Neutrophil (primary cell): ENCODE results near the gene KLLN.
"Not testable (repeated sequence)": the region's sequence is repeated elsewhere in the genome, so short reads cannot be mapped to it uniquely, and the experiment has no call there.

ENCODE experiments used
- H3K27ac ChIP-seq: fragments of 200-600 bp; sonication (generic); 2 replicates; pipeline ENCODE4 v1.5.1; 2016; ENCODE audit warnings: mild to moderate bottlenecking, moderate library complexity
- H3K27me3 ChIP-seq: fragments of 200-600 bp; sonication (generic); 2 replicates; pipeline ENCODE4 v1.6.0; 2016; ENCODE audit warnings: mild to moderate bottlenecking
- H3K36me3 ChIP-seq: fragments of 200-600 bp; sonication (generic); 2 replicates; pipeline ENCODE4 v1.5.1; 2017
- H3K4me1 ChIP-seq, 2 experiments: fragments of 200-600 bp in 1 of 2; sonication (generic) in 1 of 2; 1 replicate in 1 of 2; 2 replicates in 1 of 2; pipeline versions ENCODE4 v1.5.1 to v1.6.1; 2013 to 2016; ENCODE audit warnings: low read depth in 1 of 2, low read length in 1 of 2, mild to moderate bottlenecking in 1 of 2, moderate library complexity in 1 of 2; ENCODE audit not compliant: control insufficient read depth in 1 of 2, insufficient read depth in 1 of 2
- H3K4me3 ChIP-seq, 2 experiments: fragments of 200-600 bp in 1 of 2; sonication (generic) in 1 of 2; 1 replicate in 1 of 2; 2 replicates in 1 of 2; pipeline ENCODE4 v1.5.1; 2013 to 2016; ENCODE audit warnings: low read depth in 1 of 2, low read length in 1 of 2, mild to moderate bottlenecking in 1 of 2, moderate library complexity in 1 of 2
- H3K9me3 ChIP-seq: fragments of 200-600 bp; sonication (generic); 2 replicates; pipeline ENCODE4 v1.5.1; 2016
- TF ChIP-seq, protein P1 (sequence below): fragments of 200-600 bp; sonication (generic); IDR thresholded peaks from 2 replicates; pipeline ENCODE4 v1.5.1; 2016; ENCODE audit warnings: antibody characterized with exemption

KLLN gene

DNA sequence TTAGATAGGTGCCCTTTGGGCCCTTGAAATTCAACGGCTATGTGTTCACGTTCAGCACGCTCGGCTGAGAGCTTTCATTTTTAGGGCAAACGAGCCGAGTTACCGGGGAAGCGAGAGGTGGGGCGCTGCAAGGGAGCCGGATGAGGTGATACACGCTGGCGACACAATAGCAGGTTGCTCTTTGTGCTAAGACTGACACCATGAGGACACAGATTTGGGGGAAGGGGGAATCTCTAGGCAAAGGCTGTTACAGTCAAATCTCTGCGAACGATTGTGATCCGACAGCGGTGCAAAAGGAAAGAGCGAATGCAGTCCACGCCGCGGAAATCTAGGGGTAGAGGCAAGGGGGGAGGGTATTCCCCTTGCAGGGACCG, 667 bp downstream of the KLLN start:
- H3K9me3 ChIP-seq, result no peaks in the 10 kb centered on the region
- peak overlapping the region; percentile 98 for H3K27ac ChIP-seq
- H3K27me3 ChIP-seq, result no peaks in the 10 kb centered on the region
- TF ChIP-seq, protein P1, sequence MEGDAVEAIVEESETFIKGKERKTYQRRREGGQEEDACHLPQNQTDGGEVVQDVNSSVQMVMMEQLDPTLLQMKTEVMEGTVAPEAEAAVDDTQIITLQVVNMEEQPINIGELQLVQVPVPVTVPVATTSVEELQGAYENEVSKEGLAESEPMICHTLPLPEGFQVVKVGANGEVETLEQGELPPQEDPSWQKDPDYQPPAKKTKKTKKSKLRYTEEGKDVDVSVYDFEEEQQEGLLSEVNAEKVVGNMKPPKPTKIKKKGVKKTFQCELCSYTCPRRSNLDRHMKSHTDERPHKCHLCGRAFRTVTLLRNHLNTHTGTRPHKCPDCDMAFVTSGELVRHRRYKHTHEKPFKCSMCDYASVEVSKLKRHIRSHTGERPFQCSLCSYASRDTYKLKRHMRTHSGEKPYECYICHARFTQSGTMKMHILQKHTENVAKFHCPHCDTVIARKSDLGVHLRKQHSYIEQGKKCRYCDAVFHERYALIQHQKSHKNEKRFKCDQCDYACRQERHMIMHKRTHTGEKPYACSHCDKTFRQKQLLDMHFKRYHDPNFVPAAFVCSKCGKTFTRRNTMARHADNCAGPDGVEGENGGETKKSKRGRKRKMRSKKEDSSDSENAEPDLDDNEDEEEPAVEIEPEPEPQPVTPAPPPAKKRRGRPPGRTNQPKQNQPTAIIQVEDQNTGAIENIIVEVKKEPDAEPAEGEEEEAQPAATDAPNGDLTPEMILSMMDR, result no peak
- peaks cover 19 to 24% of the 10 kb centered on the region in 2 experiments for H3K4me1 ChIP-seq
- no peaks in the 10 kb centered on the region for H3K36me3 ChIP-seq
- peak overlapping the region; percentile 92 to 96 for H3K4me3 ChIP-seq

DNA sequence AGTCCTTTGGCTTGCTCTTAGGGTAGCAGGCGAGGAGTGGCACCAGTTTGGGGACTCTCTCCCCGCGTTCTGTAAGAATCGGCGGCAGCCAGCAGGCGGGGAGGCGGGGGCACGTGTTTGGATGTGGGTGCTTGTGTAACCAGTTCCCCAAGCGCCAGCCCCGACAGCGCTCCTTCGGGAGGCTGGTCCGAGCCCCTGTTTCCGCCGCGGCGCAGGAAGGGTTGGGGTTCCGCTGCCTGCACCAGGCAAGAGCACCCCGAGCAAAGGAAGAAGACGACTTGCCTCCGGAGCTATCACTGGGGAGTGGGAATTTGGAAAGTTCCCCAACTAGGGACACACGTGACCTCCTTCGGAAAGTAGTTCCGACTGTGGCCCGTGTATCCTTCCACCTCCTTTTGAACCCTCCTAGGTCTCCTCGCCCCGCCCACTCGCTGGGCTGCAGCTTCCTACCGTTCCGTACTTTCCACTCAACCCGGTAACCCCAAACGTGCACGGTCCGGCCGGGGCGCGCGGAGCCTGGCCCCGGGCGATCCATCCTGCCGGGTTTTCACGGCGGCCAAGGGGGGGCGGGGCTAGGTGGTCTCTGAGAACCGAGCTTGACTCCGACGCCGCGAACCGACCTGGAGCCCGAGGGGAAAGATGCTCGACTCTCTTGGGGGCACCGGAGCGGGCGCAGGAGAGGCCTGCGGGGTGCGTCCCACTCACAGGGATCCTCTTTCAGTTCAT, 1.2 kb downstream of the KLLN start:
- H3K27me3 ChIP-seq, result no peaks in the 10 kb centered on the region
- no peaks in the 10 kb centered on the region for H3K9me3 ChIP-seq
- H3K4me3 ChIP-seq, result peak overlapping the region; percentile 92 to 96
- H3K27ac ChIP-seq, result peak overlapping the region; percentile 98
- TF ChIP-seq, protein P1, result no peak
- H3K4me1 ChIP-seq, result peaks cover 19 to 24% of the 10 kb centered on the region in 2 experiments
- no peaks in the 10 kb centered on the region for H3K36me3 ChIP-seq

DNA sequence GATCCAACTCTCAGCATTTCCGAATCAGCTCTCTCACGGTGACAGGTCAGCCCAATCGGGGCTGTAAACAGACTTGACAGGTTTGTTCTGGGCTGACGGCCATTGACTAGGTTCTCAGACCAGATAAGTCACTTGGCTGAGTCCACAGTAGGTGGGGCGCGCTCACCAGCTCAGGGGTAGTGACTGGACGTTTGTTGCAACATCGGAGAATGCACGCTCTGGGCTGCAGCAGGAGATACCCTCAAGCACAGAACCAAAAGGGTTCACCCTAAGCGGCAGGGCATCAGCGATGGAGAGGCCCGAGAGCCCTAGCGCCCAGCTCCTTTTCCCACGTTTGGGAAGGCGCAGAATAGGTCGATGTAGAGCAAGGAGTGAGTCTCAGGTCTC, 1.8 kb downstream of the KLLN start:
- Histone ChIP-seq H3K27me3 (no peaks in the 10 kb centered on the region), H3K9me3 (no peaks in the 10 kb centered on the region), H3K4me3 (peak overlapping the region; percentile 92 to 96), H3K4me1 (peaks cover 19 to 24% of the 10 kb centered on the region in 2 experiments), H3K27ac (peak overlapping the region; percentile 98), H3K36me3 (no peaks in the 10 kb centered on the region)
- TF ChIP-seq, protein P1, result no peak

DNA sequence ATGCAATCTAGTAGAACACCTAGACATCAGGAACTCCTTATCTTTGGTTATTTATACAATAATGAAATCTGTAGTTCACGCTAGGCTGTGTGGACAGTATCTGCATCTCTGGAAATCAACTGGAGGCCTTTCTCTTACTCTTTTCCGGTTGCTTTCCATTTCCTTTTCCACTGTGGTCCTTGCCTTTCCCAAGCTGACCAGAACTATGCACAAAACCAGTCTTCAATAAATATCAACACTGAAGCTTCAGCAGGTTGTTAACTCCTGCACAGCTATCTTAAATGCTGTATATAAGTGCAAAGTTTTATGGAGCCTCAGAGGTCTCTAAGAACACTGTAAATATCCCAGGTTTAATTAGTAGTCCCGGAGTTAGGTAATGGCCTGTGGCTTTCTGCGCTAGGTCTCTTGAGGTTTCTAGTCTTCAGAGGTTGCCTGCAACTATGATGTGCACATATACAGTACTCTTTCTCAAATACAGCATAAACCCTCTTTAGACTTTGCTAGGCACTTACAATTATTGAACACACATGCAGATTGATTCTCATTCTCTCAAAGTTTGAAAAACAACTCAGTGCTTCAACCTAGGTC, 2.4 kb downstream of the KLLN start:
- Histone ChIP-seq H3K4me3 (peak overlapping the region; percentile 92 to 96), H3K9me3 (no peaks in the 10 kb centered on the region), H3K4me1 (peaks cover 19 to 24% of the 10 kb centered on the region in 2 experiments), H3K36me3 (no peaks in the 10 kb centered on the region), H3K27me3 (no peaks in the 10 kb centered on the region), H3K27ac (peak overlapping the region; percentile 98)
- TF ChIP-seq, protein P1, result no peak

DNA sequence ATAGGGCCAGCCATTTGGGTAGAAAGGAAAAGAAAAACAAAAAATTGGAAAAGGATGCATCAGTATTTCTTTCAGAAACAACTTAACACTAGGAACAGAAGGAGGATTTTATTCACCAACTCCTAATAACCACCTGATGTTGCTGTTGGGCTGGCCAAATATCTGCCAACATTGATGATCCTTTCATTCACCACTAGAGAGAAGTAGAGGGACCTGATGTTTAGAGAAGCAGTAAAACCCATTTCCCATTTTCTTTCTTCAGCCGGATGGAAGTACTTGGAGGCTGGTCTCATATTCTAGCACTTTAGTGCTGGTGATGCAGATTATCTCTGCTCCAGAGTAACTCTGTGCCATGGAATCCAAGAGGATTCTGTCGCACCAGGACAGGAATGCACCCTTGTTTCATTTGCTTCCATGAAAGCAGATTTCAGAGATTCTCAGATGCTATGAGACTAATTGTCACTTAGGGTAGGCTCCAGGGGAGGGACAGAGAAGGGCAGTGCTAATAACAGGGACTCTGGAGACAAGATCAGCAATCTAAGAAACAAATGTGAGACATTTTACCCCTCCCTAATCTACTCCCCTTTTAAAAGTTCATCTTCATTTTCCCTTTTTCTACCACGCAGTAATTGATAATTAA, 3.1 kb downstream of the KLLN start:
- Histone ChIP-seq H3K4me3 (peak overlapping the region; percentile 92 to 96), H3K27ac (peak overlapping the region; percentile 98), H3K36me3 (no peaks in the 10 kb centered on the region), H3K4me1 (peaks cover 19% of the 10 kb centered on the region in 2 experiments), H3K9me3 (no peaks in the 10 kb centered on the region), H3K27me3 (no peaks in the 10 kb centered on the region)
- TF ChIP-seq, protein P1, result peak; percentile 63

DNA sequence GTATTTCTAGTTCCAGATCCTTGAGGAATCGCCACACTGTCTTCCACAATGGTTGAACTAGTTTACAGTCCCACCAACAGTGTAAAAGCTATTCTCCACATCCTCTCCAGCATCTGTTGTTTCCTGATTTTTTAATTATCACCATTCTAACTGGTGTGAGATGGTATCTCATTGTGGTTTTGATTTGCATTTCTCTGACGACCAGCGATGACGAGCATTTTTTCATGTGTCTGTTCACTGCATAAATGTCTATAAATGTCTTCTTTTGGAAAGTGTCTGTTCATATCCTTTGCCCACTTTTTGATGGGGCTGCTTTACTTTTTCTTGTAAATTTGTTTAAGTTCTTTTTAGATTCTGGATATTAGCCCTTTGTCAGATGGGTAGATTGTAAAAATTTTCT, 7.7 kb downstream of the KLLN start:
- H3K4me3 ChIP-seq, H3K27me3 ChIP-seq, H3K9me3 ChIP-seq, H3K36me3 ChIP-seq, H3K27ac ChIP-seq: not testable (repeated sequence)
- peaks cover 9 to 11% of the 10 kb centered on the region in 2 experiments for H3K4me1 ChIP-seq

DNA sequence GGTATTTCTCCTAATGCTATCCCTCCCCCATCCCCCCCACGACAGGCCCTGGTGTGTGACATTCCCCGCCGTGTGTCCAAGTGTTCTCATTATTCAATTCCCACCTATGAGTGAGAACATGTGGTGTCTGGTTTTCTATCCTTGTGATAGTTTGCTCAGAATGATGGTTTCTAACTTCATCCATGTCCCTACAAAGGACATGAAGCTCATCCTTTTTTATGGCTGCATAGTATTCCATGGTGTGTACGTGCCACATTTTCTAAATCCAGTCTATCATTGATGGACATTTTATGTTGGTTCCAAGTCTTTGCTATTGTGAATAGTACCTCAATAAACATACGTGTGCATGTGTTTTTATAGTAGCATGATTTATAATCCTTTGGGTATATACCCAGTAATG, 8.1 kb downstream of the KLLN start:
- not testable (repeated sequence) for H3K27ac ChIP-seq

More for the DNA sequence above, 8.1 kb downstream of the KLLN start:
- H3K27me3 ChIP-seq, H3K4me3 ChIP-seq, H3K4me1 ChIP-seq, H3K9me3 ChIP-seq, H3K36me3 ChIP-seq: not testable (repeated sequence)
